ENCODE measurements around the gene KLHL36. TPM values are rescaled to one million over a fixed set of nuclear protein-coding genes. Genes with fewer than 3 reads are reported as not detected.

The KLHL36 gene
- total RNA-seq, 1 experiment from 2014 or later: 79.0 TPM

DNA sequence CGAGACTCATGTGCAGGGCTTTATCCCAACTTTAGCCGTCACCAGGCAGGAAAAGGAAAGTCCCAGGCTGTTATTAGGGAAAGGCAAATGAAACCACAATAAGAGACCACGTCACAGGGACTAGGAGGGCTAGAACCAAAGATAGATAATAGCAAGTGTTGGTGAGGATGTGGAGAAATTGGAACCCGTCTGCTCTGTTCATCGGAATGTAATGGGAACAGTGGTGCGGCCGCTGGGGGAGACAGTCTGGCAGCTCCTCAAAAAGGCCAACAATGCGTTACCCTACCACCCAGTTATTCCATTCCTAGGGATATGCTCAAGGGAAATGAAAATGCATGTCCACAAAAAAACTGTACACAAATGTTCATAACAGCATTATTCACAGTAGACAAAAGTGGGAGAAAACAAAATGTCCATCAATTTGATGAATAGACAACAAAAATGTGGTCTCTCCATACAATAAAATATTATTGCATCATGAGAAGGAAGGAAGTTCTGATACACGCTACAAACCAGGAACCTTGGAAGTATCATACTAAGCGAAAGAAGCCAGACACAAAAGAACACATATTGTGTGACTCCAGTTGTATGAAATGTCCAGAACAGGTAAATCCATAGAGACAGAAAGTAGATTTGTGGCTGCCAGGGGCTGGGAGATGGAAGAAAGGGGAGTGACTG, 32.0 kb downstream of the KLHL36 start:
- no peak overlapping the region for H3K9ac ChIP-seq (ENCODE audit: low read length)
- CTCF ChIA-PET: interaction anchor here (0.7 to 1.9 kb wide), 2 partner anchors 8 to 58 kb away, joined by 3 to 12 read pairs; no protein-coding TSS in a partner anchor
- BruUV-seq (replicated peaks): no TSS peak

More for the DNA sequence above, 32.0 kb downstream of the KLHL36 start:
- Histone ChIP-seq H3K79me2 (ENCODE audit: insufficient read depth, low read length) (no peaks in the 10 kb centered on the region), H3K4me2 (ENCODE audit: low read length) (no peak overlapping the region), H3K27ac (ENCODE audit: low read depth, low read length) (no peak overlapping the region), H2AFZ (ENCODE audit: low read depth, low read length, poor library complexity, severe bottlenecking) (no peak overlapping the region), H3K36me3 (ENCODE audit: control insufficient read depth in 1 of 2, insufficient read depth in 2 of 2, low read length in 2 of 2) (no peaks in the 10 kb centered on the region), H3K4me1 (ENCODE audit: control insufficient read depth in 1 of 2, insufficient read depth in 2 of 2, low read length in 2 of 2) (no peaks in the 10 kb centered on the region), H3K9me2 (ENCODE audit: insufficient read depth) (no peaks in the 10 kb centered on the region), H4K20me1 (ENCODE audit: insufficient read depth) (no peaks in the 10 kb centered on the region), H3K9me3 (ENCODE audit: control insufficient read depth in 1 of 2, insufficient read depth in 1 of 2, low read depth in 1 of 2, low read length in 2 of 2) (no peaks in the 10 kb centered on the region), H3K4me3 (replicated peaks in 1 of 2; ENCODE audit: low read depth in 1 of 2, low read length in 2 of 2) (no peak overlapping the region), H3K27me3 (ENCODE audit: insufficient read depth, low read length) (peaks cover 42% of the 10 kb centered on the region; the same call in 1 of the 2 replicates)
- ChIA-PET POLR2A (no interaction called here), RAD21 (ENCODE audit: low non-redundant PET in 1 of 2, low total read pairs in 2 of 2, uncharacterized antibody in 2 of 2, unreplicated experiment in 2 of 2) (no interaction called here)
- intact Hi-C loops (cut with micrococcal nuclease): no loop called here
- DNase-seq (ENCODE audit: low read depth, low spot score) (no peak), ATAC-seq (no peak)
- TF ChIP-seq ZFX (IDR thresholded peaks at IDR 0.05) (no peak), ATF3 (IDR thresholded peaks at IDR 0.05) (no peak), JUND (IDR thresholded peaks at IDR 0.05) (no peak), SIN3A (IDR thresholded peaks at IDR 0.05; ENCODE audit: low read depth) (no peak), SRF (IDR thresholded peaks at IDR 0.05; ENCODE audit: low read depth) (no peak), ZNF274 (IDR thresholded peaks at IDR 0.05; ENCODE audit: low read depth, low read length) (no peak), POLR2AphosphoS5 (IDR thresholded peaks at IDR 0.05; ENCODE audit: low read depth, low read length) (no peak), SP1 (IDR thresholded peaks at IDR 0.05; ENCODE audit: low read depth) (no peak), YY1 (IDR thresholded peaks at IDR 0.05; ENCODE audit: extremely low read depth, insufficient replicate concordance, low read depth, low read length) (no peak), TCF7L2 (IDR thresholded peaks at IDR 0.05; ENCODE audit: borderline replicate concordance, extremely low read depth, insufficient read depth, insufficient read length) (no peak), CTCF (IDR thresholded peaks at IDR 0.05 in 2 of 3, conservative IDR thresholded peaks at IDR 0.05 in 1 of 3; ENCODE audit: borderline replicate concordance in 1 of 3, insufficient read depth in 1 of 3, low read depth in 2 of 3, low read length in 2 of 3) (no peak), CBX3 (IDR thresholded peaks at IDR 0.05; ENCODE audit: low read depth) (no peak), EZH2phosphoT487 (IDR thresholded peaks at IDR 0.05; ENCODE audit: borderline replicate concordance) (no peak)
- TF ChIP-seq, protein P1, sequence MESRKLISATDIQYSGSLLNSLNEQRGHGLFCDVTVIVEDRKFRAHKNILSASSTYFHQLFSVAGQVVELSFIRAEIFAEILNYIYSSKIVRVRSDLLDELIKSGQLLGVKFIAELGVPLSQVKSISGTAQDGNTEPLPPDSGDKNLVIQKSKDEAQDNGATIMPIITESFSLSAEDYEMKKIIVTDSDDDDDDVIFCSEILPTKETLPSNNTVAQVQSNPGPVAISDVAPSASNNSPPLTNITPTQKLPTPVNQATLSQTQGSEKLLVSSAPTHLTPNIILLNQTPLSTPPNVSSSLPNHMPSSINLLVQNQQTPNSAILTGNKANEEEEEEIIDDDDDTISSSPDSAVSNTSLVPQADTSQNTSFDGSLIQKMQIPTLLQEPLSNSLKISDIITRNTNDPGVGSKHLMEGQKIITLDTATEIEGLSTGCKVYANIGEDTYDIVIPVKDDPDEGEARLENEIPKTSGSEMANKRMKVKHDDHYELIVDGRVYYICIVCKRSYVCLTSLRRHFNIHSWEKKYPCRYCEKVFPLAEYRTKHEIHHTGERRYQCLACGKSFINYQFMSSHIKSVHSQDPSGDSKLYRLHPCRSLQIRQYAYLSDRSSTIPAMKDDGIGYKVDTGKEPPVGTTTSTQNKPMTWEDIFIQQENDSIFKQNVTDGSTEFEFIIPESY (IDR thresholded peaks at IDR 0.05; ENCODE audit: extremely low read depth, insufficient replicate concordance, low read length): no peak
